Choroid plexus epithelial cell (primary cell): Measurements from ENCODE around the gene RFTN1.

ENCODE experiments used
- DNase-seq: peaks from one replicate; pipeline ENCODE4 v3.0.0-alpha.2; 2010; ENCODE audit warnings: low read depth
- H3K4me3 ChIP-seq: 2 replicates; pipeline ENCODE4 v1.5.1; 2011; ENCODE audit warnings: low read depth, mild to moderate bottlenecking, control low read depth, low read length, moderate library complexity
- CTCF ChIP-seq: conservative IDR thresholded peaks from 2 replicates; pipeline ENCODE4 v1.5.1; 2011; ENCODE audit warnings: low read depth, mild to moderate bottlenecking, control low read depth, inconsistent platforms, low read length, moderate library complexity

RFTN1 gene

GRCh38 chr3:16460273-16460672 is 53.2 kb downstream of the RFTN1 start:
- DNase-seq: no peak
- no peak for TF ChIP-seq CTCF

GRCh38 chr3:16456784-16457415 is 56.6 kb downstream of the RFTN1 start:
- peak; percentile 95 for DNase-seq
- H3K4me3 ChIP-seq: no peak overlapping the region
- no peak for TF ChIP-seq CTCF

More at GRCh38 chr3:16460273-16460672, 53.2 kb downstream of the RFTN1 start:
- H3K4me3 ChIP-seq: no peak overlapping the region

- H3K4me3 ChIP-seq: no peak overlapping the region
- DNase-seq: no peak
- TF ChIP-seq CTCF: no peak
These were observed 57.5 kb downstream of the RFTN1 start for GRCh38 chr3:16455966-16456365.

GRCh38 chr3:16455001-16455400 is 58.5 kb downstream of the RFTN1 start:
- no peak for TF ChIP-seq CTCF
- H3K4me3 ChIP-seq: no peak overlapping the region

GRCh38 chr3:16452261-16452660 is 61.2 kb downstream of the RFTN1 start:
- H3K4me3 ChIP-seq: no peak overlapping the region
- peak; percentile 77 for DNase-seq
- TF ChIP-seq CTCF: no peak

More at GRCh38 chr3:16455001-16455400, 58.5 kb downstream of the RFTN1 start:
- DNase-seq: no peak

- TF ChIP-seq CTCF: no peak
- DNase-seq: no peak
These were observed 64.1 kb downstream of the RFTN1 start for GRCh38 chr3:16449369-16449768.

GRCh38 chr3:16448639-16449070 is 64.8 kb downstream of the RFTN1 start:
- TF ChIP-seq CTCF: no peak
- peak; percentile 97 for DNase-seq

More at GRCh38 chr3:16449369-16449768, 64.1 kb downstream of the RFTN1 start:
- no peak overlapping the region for H3K4me3 ChIP-seq

More at GRCh38 chr3:16448639-16449070, 64.8 kb downstream of the RFTN1 start:
- no peak overlapping the region for H3K4me3 ChIP-seq
